ENCODE data around the gene KRTAP5-11.
"Not testable (repeated sequence)": the region's sequence is repeated elsewhere in the genome, so short reads cannot be mapped to it uniquely, and the experiment has no call there.

KRTAP5-11 gene

DNA sequence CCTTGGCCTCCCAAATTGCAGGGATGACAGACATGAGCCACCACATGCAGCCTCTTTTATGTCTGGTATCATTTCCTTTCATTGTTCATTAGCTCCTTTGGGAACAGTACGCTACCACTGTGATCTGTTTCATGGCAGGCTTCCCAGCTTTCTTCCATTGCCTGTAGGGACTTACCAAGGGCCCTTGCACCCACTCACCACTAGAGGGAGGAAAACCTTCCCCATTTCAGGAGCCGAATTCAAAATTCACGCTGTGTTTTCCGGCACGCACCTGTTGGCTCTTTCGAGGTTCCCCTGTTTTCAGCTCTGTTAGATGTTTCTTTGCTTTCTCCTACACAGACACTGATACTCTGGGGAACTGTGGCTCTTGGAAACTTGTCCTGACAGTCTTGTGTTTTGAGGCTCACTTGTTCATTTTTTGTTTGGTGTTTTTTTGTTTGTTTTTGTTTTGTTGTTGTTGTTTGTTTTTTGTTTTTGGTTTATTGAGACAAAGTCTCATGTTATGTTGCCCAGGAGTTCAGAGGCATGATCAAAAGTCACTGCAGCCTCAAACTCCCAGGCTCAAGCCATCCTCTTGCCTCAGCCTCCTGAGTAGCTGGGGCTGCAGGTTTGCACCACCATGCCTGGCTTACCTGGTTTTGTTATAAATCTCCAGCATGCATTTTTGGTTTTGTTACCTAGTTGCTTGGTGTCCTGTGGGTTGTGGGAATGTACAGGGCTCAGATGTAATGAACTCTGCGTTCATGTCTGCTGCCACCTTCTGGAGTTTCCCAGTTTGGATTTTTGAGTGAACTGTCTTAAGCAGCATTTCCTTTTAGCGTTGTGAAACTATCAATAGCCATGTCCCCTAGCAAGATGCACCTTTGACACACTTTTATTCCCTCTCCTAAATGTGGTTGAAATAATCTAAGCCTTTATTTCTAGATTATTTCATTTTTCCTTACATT lies 2.3 kb downstream of the KRTAP5-11 start:
- peak; percentile 7 for DNase-seq

GRCh38 chr11:71579513-71579912 lies 3.2 kb downstream of the KRTAP5-11 start:
- not testable (repeated sequence) for DNase-seq

GRCh38 chr11:71577469-71578004 lies 5.1 kb downstream of the KRTAP5-11 start:
- DNase-seq, result no peak

- not testable (repeated sequence) for DNase-seq
Observed at GRCh38 chr11:71576688-71577465, 5.8 kb downstream of the KRTAP5-11 start.

GRCh38 chr11:71575723-71576424 lies 6.8 kb downstream of the KRTAP5-11 start:
- no peak for DNase-seq

DNA sequence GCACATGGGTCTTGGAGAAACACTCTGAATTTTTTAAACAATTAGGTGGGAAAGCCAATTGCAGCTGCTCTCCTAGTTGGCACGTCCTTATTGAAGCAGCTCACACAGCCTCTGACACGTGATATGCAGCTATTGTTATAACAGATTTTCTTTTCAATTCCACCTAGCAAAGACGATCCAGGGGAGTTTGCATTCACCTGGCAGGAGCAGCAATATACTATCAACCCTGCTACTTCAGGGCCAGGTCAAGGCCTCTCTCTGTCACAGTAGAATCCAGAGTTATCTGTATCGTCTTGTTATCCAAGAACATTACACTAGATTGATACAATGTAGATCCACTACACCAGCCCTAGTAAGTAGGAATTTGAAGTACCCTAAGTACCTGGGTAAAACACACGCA lies 8.3 kb downstream of the KRTAP5-11 start:
- DNase-seq, result no peak

DNA sequence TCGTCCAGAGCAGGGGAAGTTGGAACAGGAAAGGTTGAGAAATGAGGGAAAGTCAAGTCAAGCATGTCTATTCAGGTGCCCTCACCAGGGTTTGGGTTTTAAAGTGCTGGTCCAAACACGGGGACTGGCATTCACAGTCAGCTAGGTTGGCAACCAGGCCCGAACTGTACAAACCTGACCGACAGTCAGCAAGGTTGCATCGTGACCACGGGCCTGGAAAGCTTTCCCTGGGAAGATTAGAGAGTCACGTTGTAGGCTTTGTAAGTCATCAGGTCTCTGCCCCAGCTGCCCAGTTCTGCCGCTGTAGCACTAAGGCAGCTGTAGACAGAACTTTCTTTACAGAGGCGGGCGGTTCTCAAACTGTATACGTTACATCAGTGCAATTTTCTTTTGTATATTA lies 9.9 kb downstream of the KRTAP5-11 start:
- no peak for DNase-seq

DNA sequence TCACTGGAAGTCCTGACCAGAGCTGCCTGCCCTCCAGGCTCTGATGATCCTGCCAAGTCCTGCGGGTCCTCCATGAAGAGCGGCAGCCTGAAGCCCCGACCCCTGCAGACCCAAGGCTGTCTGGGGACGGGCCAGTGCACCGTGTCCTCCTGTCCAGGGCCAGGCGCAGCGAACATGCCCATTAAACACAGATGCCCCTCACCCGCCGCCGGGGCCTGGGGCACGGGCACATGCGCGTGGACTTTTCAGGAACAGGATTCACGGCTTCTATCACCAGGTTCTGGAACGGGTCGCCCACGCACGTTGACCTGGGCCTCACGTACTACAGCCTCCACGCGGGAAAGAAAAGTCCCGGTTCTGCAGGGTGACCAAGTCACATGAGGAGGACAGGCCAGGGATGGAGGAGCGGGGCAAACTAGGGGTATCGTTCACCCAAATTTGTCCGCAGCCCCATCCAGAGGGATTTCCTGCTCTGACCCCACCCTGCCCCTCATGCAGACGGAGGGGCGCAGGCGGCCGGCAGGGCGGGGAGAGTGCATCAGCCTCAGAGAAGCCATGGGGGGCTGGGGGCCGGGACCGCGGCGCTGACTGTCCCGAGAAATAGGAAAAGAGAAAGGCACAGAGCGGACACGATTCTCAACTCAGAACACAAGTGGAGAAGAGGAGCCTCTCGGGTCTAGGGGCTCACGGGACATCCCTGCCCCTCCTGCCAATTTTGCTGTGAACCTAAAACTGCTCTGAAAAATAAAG lies 11.4 kb downstream of the KRTAP5-11 start:
- not testable (repeated sequence) for DNase-seq

GRCh38 chr11:71568704-71569349 lies 13.8 kb downstream of the KRTAP5-11 start:
- DNase-seq, result no peak

- DNase-seq, result not testable (repeated sequence)
Observed at GRCh38 chr11:71567633-71568032, 15.0 kb downstream of the KRTAP5-11 start.

DNA sequence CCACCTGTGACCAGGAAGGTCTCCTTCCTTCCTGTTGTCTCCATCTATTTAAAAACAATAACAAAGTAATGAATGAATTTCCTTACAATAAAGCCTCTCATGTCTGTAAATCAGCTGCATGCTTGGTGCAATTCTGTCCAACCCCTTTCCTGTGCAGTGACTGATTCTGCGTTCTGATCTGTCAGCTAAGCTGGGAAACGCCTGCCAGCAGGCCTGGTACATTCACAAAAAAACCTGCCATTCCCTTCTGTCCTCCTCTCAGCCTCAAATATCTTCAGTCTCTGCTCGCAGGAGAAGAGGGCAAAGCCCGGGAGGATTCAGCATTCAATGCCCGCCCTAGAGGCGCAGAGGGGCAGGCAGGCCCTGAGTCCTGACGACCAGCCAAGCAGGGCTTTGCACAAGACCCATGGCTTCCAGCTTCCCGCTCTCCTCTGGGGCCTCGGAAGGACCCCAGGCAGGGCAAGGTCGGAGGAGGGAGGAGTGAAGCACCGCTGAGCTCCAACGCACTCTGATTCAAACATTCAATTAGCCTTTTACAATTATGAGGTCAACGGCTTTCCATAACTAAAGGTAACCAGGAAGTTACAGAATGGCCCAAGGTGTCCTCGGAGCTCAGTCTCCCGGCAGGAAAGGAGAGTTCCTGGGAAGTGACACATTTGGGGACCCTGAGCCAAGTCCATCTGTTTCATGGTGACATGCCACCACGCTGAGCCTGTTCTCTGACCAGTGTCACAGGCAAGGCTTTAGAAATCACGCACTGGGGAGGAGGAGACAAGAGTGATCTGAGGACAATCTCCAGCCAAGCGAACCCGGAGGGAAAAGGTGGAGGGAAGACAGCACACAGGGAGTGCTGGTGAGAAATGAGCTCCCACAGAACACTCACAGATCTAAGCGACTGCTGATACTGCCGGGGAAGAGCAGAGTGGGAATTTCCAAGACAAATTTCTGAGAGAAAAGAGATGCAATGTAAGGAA lies 15.8 kb downstream of the KRTAP5-11 start:
- DNase-seq, result not testable (repeated sequence)

GRCh38 chr11:71566081-71566620 lies 16.5 kb downstream of the KRTAP5-11 start:
- no peak for DNase-seq

DNA sequence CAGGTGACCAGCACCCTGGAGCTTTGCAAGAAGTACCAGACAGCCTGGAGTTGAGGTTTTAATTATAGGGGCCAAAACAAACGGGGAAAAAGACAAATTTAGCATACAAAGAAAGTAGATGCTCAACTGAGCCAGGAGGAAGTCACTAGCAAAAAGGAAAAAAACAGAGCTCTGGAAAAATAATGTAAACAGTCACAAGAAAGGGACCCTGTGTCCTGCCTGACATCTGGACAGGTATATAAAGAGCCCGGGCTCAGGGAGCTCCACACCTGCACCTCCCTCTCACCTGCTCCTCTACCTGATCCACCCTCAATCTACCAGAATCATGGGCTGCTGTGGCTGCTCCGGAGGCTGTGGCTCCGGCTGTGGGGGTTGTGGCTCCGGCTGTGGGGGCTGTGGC lies 17.4 kb downstream of the KRTAP5-11 start, which contains the start of gene KRTAP5-10:
Gene KRTAP5-10 (plus strand): TSS at position 301 of the 400 bp plus-strand sequence. CDS start 25 bp downstream, at position 326.
- no peak for DNase-seq

GRCh38 chr11:71564430-71564829 lies 18.2 kb downstream of the KRTAP5-11 start:
- no peak for DNase-seq

DNA sequence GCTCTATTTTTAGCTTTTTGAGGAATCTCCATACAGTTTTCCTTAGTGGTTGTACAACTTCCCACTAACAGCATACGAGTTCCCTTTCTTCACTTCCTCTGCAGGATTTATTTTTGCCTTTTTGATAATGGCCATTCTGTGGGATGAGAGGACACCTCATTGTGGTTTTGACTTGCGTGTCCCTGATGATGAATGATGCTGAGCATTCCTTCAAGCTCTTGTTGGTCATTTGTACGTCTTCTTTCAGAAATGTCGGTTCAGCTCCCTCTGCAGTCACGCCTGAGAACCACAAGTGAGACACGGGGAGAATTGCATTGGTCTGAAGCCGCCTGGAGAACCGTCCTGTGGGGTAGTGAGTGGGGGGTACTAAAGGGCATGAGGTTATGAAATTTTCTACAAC lies 19.3 kb downstream of the KRTAP5-11 start:
- no peak for DNase-seq

DNA sequence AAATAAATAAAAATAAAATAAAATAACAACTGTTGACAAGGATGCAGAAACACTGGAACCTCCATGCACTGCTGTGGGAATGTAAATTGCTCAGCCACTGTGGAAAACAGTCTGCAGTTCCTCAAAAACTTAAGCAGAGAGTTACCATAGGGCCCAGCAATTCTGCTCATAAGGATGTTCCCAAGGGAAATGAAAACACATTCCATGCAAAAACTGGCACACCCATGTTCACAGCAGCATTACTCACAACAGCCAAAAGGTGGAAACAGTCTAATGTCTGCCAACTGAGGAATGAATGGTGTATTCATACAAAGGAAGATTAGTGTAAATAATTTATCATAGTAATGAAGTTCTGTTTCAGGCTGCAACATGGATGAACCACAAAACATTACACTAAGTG lies 20.6 kb downstream of the KRTAP5-11 start:
- DNase-seq, result no peak

DNA sequence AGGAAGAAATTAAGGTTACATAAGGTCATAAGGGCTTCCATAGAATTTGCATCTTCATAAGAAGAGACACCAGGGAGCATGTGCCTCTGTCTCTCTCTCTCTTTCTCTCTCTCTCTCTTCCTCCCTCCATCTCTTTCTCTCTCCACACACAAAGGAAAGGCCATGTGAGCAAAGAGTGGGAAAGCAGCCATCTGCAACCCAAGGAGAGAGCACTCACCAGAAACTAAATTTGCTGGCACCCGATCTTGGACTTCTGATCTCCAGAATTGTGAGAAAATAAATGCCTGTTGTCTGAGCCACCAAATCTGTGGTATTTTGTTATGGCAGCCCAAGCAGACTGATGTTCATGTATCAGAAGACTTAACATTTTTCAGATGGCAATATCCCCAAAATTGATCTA lies 23.7 kb downstream of the KRTAP5-11 start:
- no peak for DNase-seq

- no peak for DNase-seq
Observed at GRCh38 chr11:71557257-71557656, 25.4 kb downstream of the KRTAP5-11 start.

DNA sequence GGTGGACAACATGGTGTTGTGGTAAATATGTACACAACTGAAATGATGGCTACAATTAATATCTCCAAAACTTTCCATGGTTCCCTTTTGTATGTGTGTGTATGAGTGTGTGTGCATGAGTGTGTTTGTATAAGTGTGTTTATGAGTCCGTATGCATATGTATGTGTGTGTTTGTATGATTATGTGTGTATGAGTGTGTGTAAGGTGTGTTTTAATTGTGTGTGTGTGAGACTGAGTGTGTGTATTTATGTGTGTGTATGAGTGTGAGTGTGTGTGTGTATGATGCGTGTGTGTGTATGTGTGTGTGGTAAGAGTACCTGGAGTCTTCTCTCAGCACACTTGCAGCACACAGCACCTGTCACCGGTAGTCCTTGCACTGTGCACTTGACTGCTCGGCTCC lies 26.7 kb downstream of the KRTAP5-11 start:
- no peak for DNase-seq

GRCh38 chr11:71555508-71555907 lies 27.2 kb downstream of the KRTAP5-11 start:
- DNase-seq, result no peak

All from central memory CD4-positive, alpha-beta T cell (primary cell).